H1 (cell line): ENCODE measurements around the gene HBS1L.

Source experiments
- BACH1 ChIP-seq: IDR thresholded peaks from 2 replicates; pipeline ENCODE4 v1.6.1; 2012; ENCODE audit warnings: low read length, improper control_type of control experiment
- POLR2A ChIP-seq, 2 experiments: IDR thresholded peaks; 1 replicate in 1 of 2; 2 replicates in 1 of 2; pipeline ENCODE4 v1.6.1; 2011; ENCODE audit warnings: low read depth in 2 of 2, low read length in 2 of 2, mild to moderate bottlenecking in 2 of 2; ENCODE audit errors: control extremely low read depth in 1 of 2
- POLR2AphosphoS5 ChIP-seq: IDR thresholded peaks from 2 replicates; pipeline ENCODE4 v1.6.1; 2011; ENCODE audit warnings: low read depth, low read length
- RXRA ChIP-seq: IDR thresholded peaks from 2 replicates; pipeline ENCODE4 v1.6.1; 2011; ENCODE audit warnings: low read depth, mild to moderate bottlenecking, low read length, moderate library complexity; ENCODE audit not compliant: insufficient read depth
- SUZ12 ChIP-seq: fragments of 200-600 bp; sonication (generic); IDR thresholded peaks from 2 replicates; pipeline ENCODE4 v1.6.1; 2012; ENCODE audit warnings: mild to moderate bottlenecking, inconsistent platforms, low read length, moderate library complexity, mixed read lengths
- TAF1 ChIP-seq: IDR thresholded peaks from 2 replicates; pipeline ENCODE4 v1.6.1; 2011; ENCODE audit warnings: mild to moderate bottlenecking, low read depth, low read length
- TF ChIP-seq, protein P1 (sequence below): IDR thresholded peaks from 2 replicates; pipeline ENCODE4 v1.6.1; 2011; ENCODE audit warnings: low read length, improper control_type of control experiment
- TF ChIP-seq, protein P2 (sequence below), 3 experiments: IDR thresholded peaks; 1 replicate in 2 of 3; 2 replicates in 1 of 3; pipeline versions ENCODE4 v1.5.1 to v1.6.1; 2011; ENCODE audit warnings: low read length in 3 of 3, mild to moderate bottlenecking in 3 of 3, inconsistent platforms in 2 of 3, low read depth in 1 of 3, moderate library complexity in 1 of 3; ENCODE audit not compliant: insufficient read depth in 1 of 3; ENCODE audit errors: control extremely low read depth in 1 of 3

DNA sequence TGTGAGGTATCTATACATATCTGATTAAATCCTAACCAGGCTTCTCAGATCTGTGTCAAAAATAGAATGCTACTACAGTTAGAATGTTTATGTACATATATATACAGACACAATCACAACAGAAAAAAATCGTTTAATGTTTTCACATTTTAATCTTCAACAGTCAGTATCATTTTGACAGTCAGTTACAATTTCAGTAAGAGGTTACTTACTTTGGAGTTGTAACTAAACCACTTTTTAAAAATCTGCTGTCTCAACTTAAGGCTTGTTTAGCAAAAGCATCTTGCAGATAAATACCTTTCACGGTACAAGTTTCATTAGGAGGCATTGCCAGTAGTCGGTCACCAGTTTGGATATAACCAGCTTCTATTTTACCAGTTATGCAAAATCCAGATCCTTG is 72.5 kb downstream of the HBS1L start:
- no peak for TF ChIP-seq POLR2AphosphoS5
- TF ChIP-seq TAF1: no peak
- no peak for TF ChIP-seq POLR2A (IDR thresholded peaks at IDR 0.05; ENCODE audit: control extremely low read depth in 1 of 2, low read depth in 2 of 2, low read length in 2 of 2)
- TF ChIP-seq, protein P1, sequence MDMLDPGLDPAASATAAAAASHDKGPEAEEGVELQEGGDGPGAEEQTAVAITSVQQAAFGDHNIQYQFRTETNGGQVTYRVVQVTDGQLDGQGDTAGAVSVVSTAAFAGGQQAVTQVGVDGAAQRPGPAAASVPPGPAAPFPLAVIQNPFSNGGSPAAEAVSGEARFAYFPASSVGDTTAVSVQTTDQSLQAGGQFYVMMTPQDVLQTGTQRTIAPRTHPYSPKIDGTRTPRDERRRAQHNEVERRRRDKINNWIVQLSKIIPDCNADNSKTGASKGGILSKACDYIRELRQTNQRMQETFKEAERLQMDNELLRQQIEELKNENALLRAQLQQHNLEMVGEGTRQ: no peak
- TF ChIP-seq, protein P2, sequence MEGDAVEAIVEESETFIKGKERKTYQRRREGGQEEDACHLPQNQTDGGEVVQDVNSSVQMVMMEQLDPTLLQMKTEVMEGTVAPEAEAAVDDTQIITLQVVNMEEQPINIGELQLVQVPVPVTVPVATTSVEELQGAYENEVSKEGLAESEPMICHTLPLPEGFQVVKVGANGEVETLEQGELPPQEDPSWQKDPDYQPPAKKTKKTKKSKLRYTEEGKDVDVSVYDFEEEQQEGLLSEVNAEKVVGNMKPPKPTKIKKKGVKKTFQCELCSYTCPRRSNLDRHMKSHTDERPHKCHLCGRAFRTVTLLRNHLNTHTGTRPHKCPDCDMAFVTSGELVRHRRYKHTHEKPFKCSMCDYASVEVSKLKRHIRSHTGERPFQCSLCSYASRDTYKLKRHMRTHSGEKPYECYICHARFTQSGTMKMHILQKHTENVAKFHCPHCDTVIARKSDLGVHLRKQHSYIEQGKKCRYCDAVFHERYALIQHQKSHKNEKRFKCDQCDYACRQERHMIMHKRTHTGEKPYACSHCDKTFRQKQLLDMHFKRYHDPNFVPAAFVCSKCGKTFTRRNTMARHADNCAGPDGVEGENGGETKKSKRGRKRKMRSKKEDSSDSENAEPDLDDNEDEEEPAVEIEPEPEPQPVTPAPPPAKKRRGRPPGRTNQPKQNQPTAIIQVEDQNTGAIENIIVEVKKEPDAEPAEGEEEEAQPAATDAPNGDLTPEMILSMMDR (IDR thresholded peaks at IDR 0.05; ENCODE audit: control extremely low read depth in 1 of 3, insufficient read depth in 1 of 3, low read depth in 1 of 3, low read length in 3 of 3): no peak
- TF ChIP-seq RXRA: no peak
- TF ChIP-seq SUZ12: no peak
- TF ChIP-seq BACH1: no peak
